Breast epithelium (tissue), 4 donors: ENCODE measurements around the gene PGBD4. TPM values are rescaled to one million over a fixed set of nuclear protein-coding genes. Genes with fewer than 3 reads are reported as not detected.

Source experiments
- DNase-seq, 2 donors: peaks; one replicate each; pipeline ENCODE4 v3.0.0-alpha.2; 2019; ENCODE audit warnings: low spot score in 2 of 2
- H3K27ac ChIP-seq, 2 donors: fragments of 200-600 bp; sonication (generic) in 1 of 2; one replicate each; pipeline ENCODE4 v1.5.1; 2016 to 2019; ENCODE audit warnings: mild to moderate bottlenecking in 1 of 2
- H3K27me3 ChIP-seq, 2 donors: fragments of 200-600 bp; sonication (generic) in 1 of 2; one replicate each; pipeline versions ENCODE4 v1.5.1 to v1.6.0; 2017 to 2019; ENCODE audit warnings: control low read depth in 1 of 2, mild to moderate bottlenecking in 1 of 2
- H3K36me3 ChIP-seq: fragments of 200-600 bp; one replicate; pipeline ENCODE4 v1.5.1; 2019
- H3K4me1 ChIP-seq, 2 donors: fragments of 200-600 bp; sonication (generic); one replicate each; pipeline ENCODE4 v1.5.1; 2016 to 2019; ENCODE audit warnings: control low read depth in 1 of 2
- H3K4me3 ChIP-seq, 3 donors: fragments of 200-600 bp; sonication (generic); 1 replicate in 2 of 3; 2 replicates in 1 of 3; pipeline ENCODE4 v1.5.1; 2016 to 2019; ENCODE audit warnings: mild to moderate bottlenecking in 3 of 3, moderate library complexity in 2 of 3
- H3K9me3 ChIP-seq, 2 donors: fragments of 200-600 bp; sonication (generic) in 1 of 2; one replicate each; pipeline ENCODE4 v1.5.1; 2016 to 2019; ENCODE audit warnings: control low read depth in 1 of 2
- CTCF ChIP-seq, 3 donors: fragments of 450-650 bp; IDR thresholded peaks; one replicate each; pipeline ENCODE4 v1.5.1; 2016 to 2017; ENCODE audit warnings: antibody characterized with exemption in 3 of 3, mild to moderate bottlenecking in 3 of 3, moderate library complexity in 3 of 3
- POLR2A ChIP-seq: fragments of 450-650 bp; IDR thresholded peaks from one replicate; pipeline ENCODE4 v1.6.1; 2016; ENCODE audit warnings: antibody characterized with exemption, mild to moderate bottlenecking, moderate library complexity
- POLR2AphosphoS5 ChIP-seq, 3 donors: sonication (generic); formaldehyde crosslinking; IDR thresholded peaks; one replicate each; pipeline ENCODE4 v1.6.1; 2017; ENCODE audit warnings: antibody characterized with exemption in 3 of 3
- intact Hi-C: fragments of 100-400 bp; cut with DNase I; formaldehyde crosslinking; loops from one replicate; pipeline ENCODE4 v1.15.1; 2023; ENCODE audit warnings: low total_unique reads
- total RNA-seq, 3 donors: library from RNA; depleted of rRNA; stranded (reverse); fragments of >200 nt; gene quantifications; one replicate each; pipeline ENCODE4 v1.1.0, GENCODE V29; 2016

PGBD4 gene
- total RNA-seq, 3 donors from 2014 or later, result 0.64 to 1.6 (median 1.3) TPM

GRCh38 chr15:34154725-34155204, 52.9 kb downstream of the PGBD4 start:
- DNase-seq, result no peak
- Histone ChIP-seq H3K36me3 (no peaks in the 10 kb centered on the region), H3K4me1 (no peaks in the 10 kb centered on the region), H3K4me3 (no peak overlapping the region), H3K27ac (no peak overlapping the region), H3K9me3 (peaks cover 0 to 18% of the 10 kb centered on the region in 2 donors), H3K27me3 (no peaks in the 10 kb centered on the region)
- intact Hi-C loops, result loop anchor here (10.0 kb wide), 1 partner anchor 1500 kb away; no protein-coding TSS in a partner anchor
- no peak for TF ChIP-seq POLR2A
- no peak for TF ChIP-seq CTCF (IDR thresholded peaks at IDR 0.05)
- TF ChIP-seq POLR2AphosphoS5 (IDR thresholded peaks at IDR 0.05), result no peak

- Histone ChIP-seq H3K27me3 (no peaks in the 10 kb centered on the region), H3K4me1 (no peaks in the 10 kb centered on the region), H3K36me3 (no peaks in the 10 kb centered on the region), H3K27ac (no peak overlapping the region), H3K9me3 (peaks cover 0 to 19% of the 10 kb centered on the region in 2 donors), H3K4me3 (no peak overlapping the region)
- DNase-seq, result no peak
- intact Hi-C loops, result loop anchor here (10.0 kb wide), 1 partner anchor 1501 kb away; no protein-coding TSS in a partner anchor
- TF ChIP-seq CTCF (IDR thresholded peaks at IDR 0.05), result no peak
- no peak for TF ChIP-seq POLR2AphosphoS5 (IDR thresholded peaks at IDR 0.05)
- no peak for TF ChIP-seq POLR2A
Observed at GRCh38 chr15:34155859-34156258, 54.0 kb downstream of the PGBD4 start.

Other genes with a start within 250 kb of the PGBD4 start
- not detected for gene CHRM5, start 133.6 kb upstream of the PGBD4 start, total RNA-seq
- gene AVEN, start 62.9 kb upstream of the PGBD4 start, total RNA-seq, result 10 to 100 TPM; 13.5 to 18.4 (median 13.8) TPM
- 10 to 100 TPM; 35.0 to 47.5 (median 44.6) TPM for gene EMC7, start 221 bp upstream of the PGBD4 start, total RNA-seq
- gene KATNBL1, start 108.0 kb downstream of the PGBD4 start, total RNA-seq, result 10 to 100 TPM; 43.7 to 67.6 (median 61.0) TPM
- 100 to 1,000 TPM; 121 to 157 (median 123) TPM for gene EMC4, start 122.9 kb downstream of the PGBD4 start, total RNA-seq
- gene SLC12A6, start 235.7 kb downstream of the PGBD4 start, total RNA-seq, result 10 to 100 TPM; 22.3 to 28.8 (median 25.8) TPM
- gene NOP10, start 241.1 kb downstream of the PGBD4 start, total RNA-seq, result 100 to 1,000 TPM; 108 to 135 (median 130) TPM
- gene NUTM1, start 241.2 kb downstream of the PGBD4 start, total RNA-seq, result not detected